B cell (primary cell): ENCODE data around the gene ABCB7. TPM values are rescaled to one million over a fixed set of nuclear protein-coding genes. Genes with fewer than 3 reads are reported as not detected.
"Not testable (repeated sequence)": the region's sequence is repeated elsewhere in the genome, so short reads cannot be mapped to it uniquely, and the experiment has no call there.

Source experiments
- ATAC-seq: fragments of 200-7000 bp; cut with Tn5 transposase; one replicate; pipeline ENCODE4 v1.10.0; 2021; ENCODE audit warnings: low read depth, mild to moderate bottlenecking, moderate number of reproducible peaks, moderate library complexity
- CTCF ChIA-PET: fragments of 350-600 bp; sonication (Branson Sonifier 250); formaldehyde crosslinking; loops from one replicate; lab custom pipeline; 2021; ENCODE audit warnings: antibody characterized with exemption, inconsistent platforms; lab: Charles Lee
- POLR2A ChIA-PET: fragments of 350-600 bp; sonication (Branson Sonifier 250); formaldehyde crosslinking; loops from one replicate; lab custom pipeline; 2021; ENCODE audit warnings: antibody characterized with exemption; lab: Charles Lee
- DNase-seq: peaks from one replicate; pipeline ENCODE4 v3.0.0; 2013
- H2AFZ ChIP-seq: 2 replicates; pipeline ENCODE4 v1.6.1; 2012; ENCODE audit warnings: mild to moderate bottlenecking, low read depth, low read length; ENCODE audit not compliant: insufficient read depth, poor library complexity, severe bottlenecking
- H3K27ac ChIP-seq, 2 donors: 1 replicate in 1 of 2; 2 replicates in 1 of 2; pipeline ENCODE4 v1.5.1; 2012 to 2013; ENCODE audit warnings: low read length in 2 of 2, mild to moderate bottlenecking in 2 of 2, moderate library complexity in 1 of 2
- H3K27me3 ChIP-seq, 4 experiments: fragments of 200-600 bp in 1 of 4; sonication (generic) in 1 of 4; replicated peaks in 1 of 4; 1 replicate in 2 of 4; 2 replicates in 2 of 4; pipeline versions ENCODE4 v1.6.1 to v1.7.0; 2013 to 2016; ENCODE audit warnings: low read length in 3 of 4, mild to moderate bottlenecking in 2 of 4, mixed read lengths in 1 of 4, moderate library complexity in 1 of 4; ENCODE audit not compliant: insufficient read depth in 4 of 4, control insufficient read depth in 3 of 4; ENCODE audit errors: control extremely low read depth in 1 of 4
- H3K36me3 ChIP-seq, 2 experiments: replicated peaks in 1 of 2; 1 replicate in 1 of 2; 2 replicates in 1 of 2; pipeline versions ENCODE4 v1.6.1 to v1.7.1; 2013; ENCODE audit warnings: low read length in 1 of 2; ENCODE audit not compliant: insufficient read depth in 2 of 2, control insufficient read depth in 1 of 2; ENCODE audit errors: control extremely low read depth in 1 of 2, extremely low read depth in 1 of 2
- H3K4me1 ChIP-seq, 2 donors: fragments of 200-600 bp in 1 of 2; sonication (generic) in 1 of 2; 1 replicate in 1 of 2; 2 replicates in 1 of 2; pipeline versions ENCODE4 v1.5.1 to v1.6.1; 2013 to 2017; ENCODE audit warnings: low read length in 2 of 2; ENCODE audit not compliant: control insufficient read depth in 2 of 2, insufficient read depth in 2 of 2
- H3K4me2 ChIP-seq: replicated peaks from 2 replicates; pipeline ENCODE3; 2012; ENCODE audit warnings: mild to moderate bottlenecking, low read depth, low read length; ENCODE audit not compliant: poor library complexity, severe bottlenecking
- H3K4me3 ChIP-seq, 5 experiments: fragments of 200-600 bp in 1 of 5; sonication (generic) in 1 of 5; 1 replicate in 3 of 5; 2 replicates in 2 of 5; pipeline versions ENCODE4 v1.5.1 to v1.7.0; 2011 to 2016; ENCODE audit warnings: low read length in 4 of 5, mild to moderate bottlenecking in 4 of 5, low read depth in 2 of 5, control low read depth in 1 of 5, moderate library complexity in 1 of 5; ENCODE audit not compliant: insufficient read depth in 1 of 5; ENCODE audit errors: control extremely low read depth in 1 of 5, extremely low read depth in 1 of 5
- H3K79me2 ChIP-seq: fragments of 200-600 bp; sonication (generic); one replicate; pipeline ENCODE4 v1.6.0; 2016; ENCODE audit warnings: low read length; ENCODE audit not compliant: control insufficient read depth, insufficient read depth
- H3K9ac ChIP-seq: fragments of 200-600 bp; sonication (generic); 2 replicates; pipeline ENCODE4 v1.6.1; 2017; ENCODE audit warnings: mild to moderate bottlenecking, low read length, moderate library complexity
- H3K9me3 ChIP-seq, 3 donors: one replicate each; pipeline versions ENCODE4 v1.6.1 to v1.7.1; 2013; ENCODE audit warnings: low read length in 2 of 3; ENCODE audit not compliant: control insufficient read depth in 2 of 3, insufficient read depth in 1 of 3; ENCODE audit errors: control extremely low read depth in 1 of 3
- H4K20me1 ChIP-seq: 2 replicates; pipeline ENCODE4 v1.6.0; 2012; ENCODE audit warnings: mild to moderate bottlenecking, low read length; ENCODE audit not compliant: insufficient read depth, control insufficient read depth, poor library complexity, severe bottlenecking
- H3K27ac Mint-ChIP-seq: one replicate; pipeline ENCODE4 v1.8.0; 2021; ENCODE audit warnings: mixed read lengths
- H3K27me3 Mint-ChIP-seq: one replicate; pipeline ENCODE4 v1.8.0; 2021; ENCODE audit warnings: mixed read lengths
- H3K4me1 Mint-ChIP-seq: one replicate; pipeline ENCODE4 v1.8.0; 2021; ENCODE audit warnings: mixed read lengths
- H3K4me3 Mint-ChIP-seq: one replicate; pipeline ENCODE4 v1.8.0; 2021; ENCODE audit warnings: mixed read lengths
- H3K9me3 Mint-ChIP-seq: one replicate; pipeline ENCODE4 v1.8.0; 2022; ENCODE audit warnings: mixed read lengths; ENCODE audit not compliant: insufficient read depth
- CTCF ChIP-seq: fragments of 200-600 bp; IDR thresholded peaks from one replicate; pipeline ENCODE4 v1.8.0; 2022; ENCODE audit warnings: antibody characterized with exemption, mild to moderate bottlenecking
- EZH2 ChIP-seq: IDR thresholded peaks from 2 replicates; pipeline ENCODE4 v1.6.1; 2012; ENCODE audit warnings: borderline replicate concordance, low read depth, mild to moderate bottlenecking, moderate library complexity, low read length; ENCODE audit not compliant: insufficient read depth, poor library complexity, severe bottlenecking
- WGBS: methylation state at CpG from one replicate; pipeline ENCODE4 v1.1.5; 2013; ENCODE audit warnings: missing lambda C conversion rate; ENCODE audit not compliant: insufficient coverage; 5-methylcytosine and 5-hydroxymethylcytosine counted together
- intact Hi-C: fragments of 100-400 bp; cut with micrococcal nuclease; formaldehyde crosslinking; loops from one replicate; pipeline ENCODE4 v1.10.0; 2022
- polyA minus RNA-seq: library from RNA; depleted of rRNA, polyadenylated mRNA; stranded (reverse); fragments of >200 nt; gene quantifications from 2 replicates; pipeline ENCODE4 v1.2.3, GENCODE V29; 2012
- polyA plus RNA-seq: library from polyadenylated mRNA; depleted of rRNA; stranded (reverse); fragments of >200 nt; gene quantifications from 2 replicates; pipeline ENCODE4 v1.2.3, GENCODE V29; 2012
- total RNA-seq, 2 donors: library from RNA; stranded (reverse); fragments of 120-200 nt in 1 of 2; gene quantifications; 1 replicate in 1 of 2; 2 replicates in 1 of 2; pipeline versions ENCODE4 v1.2.3 to v1.2.4, GENCODE V29; 2013 to 2022

The ABCB7 gene
- total RNA-seq (34.7 and 39.1 TPM in 2 replicates), polyA plus RNA-seq (17.8 and 23.0 TPM in 2 replicates), polyA minus RNA-seq (10.6 and 14.7 TPM in 2 replicates)
- 39.3 TPM for total RNA-seq (2013)

- ChIA-PET CTCF (no interaction called here), POLR2A (no interaction called here)
- Mint-ChIP-seq H3K4me1 (peaks cover 40% of the 10 kb centered on the region), H3K27me3 (no peaks in the 10 kb centered on the region), H3K9me3 (no peaks in the 10 kb centered on the region), H3K27ac (peak within 1 kb of the TSS; percentile 94), H3K4me3 (peak within 1 kb of the TSS; percentile 86)
- intact Hi-C loops, result loop anchor here (2.0 to 5.0 kb wide), 4 partner anchors 119 to 1016 kb away; partner anchors contain the start of genes PBDC1, RLIM and UPRT
- 0% methylated on average over 22 of the region's 35 CpGs for WGBS
- peak within 1 kb of the TSS; percentile 79 for H3K9ac ChIP-seq
- TF ChIP-seq EZH2, result no peak
- TF ChIP-seq CTCF, result no peak
- H3K9me3 ChIP-seq, result no peaks in the 10 kb centered on the region
- H2AFZ ChIP-seq, result peak within 1 kb of the TSS; percentile 77
- DNase-seq (peak; percentile 81), ATAC-seq (peak; percentile 89)
- no peaks in the 10 kb centered on the region for H3K36me3 ChIP-seq
- no peaks in the 10 kb centered on the region for H3K27me3 ChIP-seq
- H3K4me2 ChIP-seq, result peak within 1 kb of the TSS; percentile 59
- H4K20me1 ChIP-seq, result no peaks in the 10 kb centered on the region
- H3K27ac ChIP-seq, result peak within 1 kb of the TSS; percentile 78 to 82
- peaks cover 6 to 9% of the 10 kb centered on the region in 2 donors for H3K4me1 ChIP-seq
- peak within 1 kb of the TSS; percentile 45 to 75 (median 70) for H3K4me3 ChIP-seq
- H3K79me2 ChIP-seq, result peaks cover 51% of the 10 kb centered on the region
These were observed at the start of gene ABCB7 for GRCh38 chrX:75155827-75156525. Gene ABCB7, minus strand, starts transcription at chrX:75156283. Its CDS starts 11 bp downstream, at chrX:75156272.

- intact Hi-C loops, H3K9me3 ChIP-seq, H3K4me2 ChIP-seq, H2AFZ ChIP-seq, DNase-seq, H3K27ac ChIP-seq, POLR2A ChIA-PET, CTCF ChIA-PET, H3K36me3 ChIP-seq, H3K79me2 ChIP-seq, H3K27ac Mint-ChIP-seq, H3K9ac ChIP-seq, H3K4me3 ChIP-seq, ATAC-seq, H3K9me3 Mint-ChIP-seq, H3K27me3 ChIP-seq, H3K4me1 Mint-ChIP-seq, H4K20me1 ChIP-seq, H3K4me1 ChIP-seq, H3K4me3 Mint-ChIP-seq, H3K27me3 Mint-ChIP-seq: not testable (repeated sequence)
- 95% methylated on average over 11 of the region's 27 CpGs for WGBS
These were observed 32.5 kb upstream of the ABCB7 start for GRCh38 chrX:75188415-75189206.
